Measurements from ENCODE around the gene SMG1.

DNA sequence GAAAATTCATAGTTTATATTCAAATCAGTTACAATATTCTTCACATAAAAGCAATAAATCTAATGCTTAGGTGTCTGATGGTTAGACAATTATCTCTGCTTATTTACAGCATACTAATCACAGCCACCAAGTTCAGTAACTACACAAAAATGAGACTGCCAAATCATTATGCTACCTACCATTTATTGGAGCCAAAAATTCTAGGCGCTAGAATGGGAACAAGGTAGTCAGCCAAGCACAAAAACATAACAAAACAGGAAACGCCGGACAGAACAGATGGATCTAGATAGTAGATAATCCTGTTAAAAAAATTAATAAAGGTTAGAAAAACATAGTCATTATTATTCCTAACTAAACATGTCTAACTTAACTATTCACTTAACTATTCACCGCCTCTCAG lies 128.5 kb downstream of the SMG1 start:
- TF ChIP-seq, protein P1, sequence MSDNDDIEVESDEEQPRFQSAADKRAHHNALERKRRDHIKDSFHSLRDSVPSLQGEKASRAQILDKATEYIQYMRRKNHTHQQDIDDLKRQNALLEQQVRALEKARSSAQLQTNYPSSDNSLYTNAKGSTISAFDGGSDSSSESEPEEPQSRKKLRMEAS (IDR thresholded peaks at IDR 0.05) = no peak
- TF ChIP-seq, protein P2, sequence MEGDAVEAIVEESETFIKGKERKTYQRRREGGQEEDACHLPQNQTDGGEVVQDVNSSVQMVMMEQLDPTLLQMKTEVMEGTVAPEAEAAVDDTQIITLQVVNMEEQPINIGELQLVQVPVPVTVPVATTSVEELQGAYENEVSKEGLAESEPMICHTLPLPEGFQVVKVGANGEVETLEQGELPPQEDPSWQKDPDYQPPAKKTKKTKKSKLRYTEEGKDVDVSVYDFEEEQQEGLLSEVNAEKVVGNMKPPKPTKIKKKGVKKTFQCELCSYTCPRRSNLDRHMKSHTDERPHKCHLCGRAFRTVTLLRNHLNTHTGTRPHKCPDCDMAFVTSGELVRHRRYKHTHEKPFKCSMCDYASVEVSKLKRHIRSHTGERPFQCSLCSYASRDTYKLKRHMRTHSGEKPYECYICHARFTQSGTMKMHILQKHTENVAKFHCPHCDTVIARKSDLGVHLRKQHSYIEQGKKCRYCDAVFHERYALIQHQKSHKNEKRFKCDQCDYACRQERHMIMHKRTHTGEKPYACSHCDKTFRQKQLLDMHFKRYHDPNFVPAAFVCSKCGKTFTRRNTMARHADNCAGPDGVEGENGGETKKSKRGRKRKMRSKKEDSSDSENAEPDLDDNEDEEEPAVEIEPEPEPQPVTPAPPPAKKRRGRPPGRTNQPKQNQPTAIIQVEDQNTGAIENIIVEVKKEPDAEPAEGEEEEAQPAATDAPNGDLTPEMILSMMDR (IDR thresholded peaks at IDR 0.05 in 2 of 3, conservative IDR thresholded peaks at IDR 0.05 in 1 of 3; ENCODE audit: borderline replicate concordance in 1 of 3, insufficient read depth in 1 of 3, low read depth in 2 of 3, low read length in 2 of 3) = no peak
- TF ChIP-seq EZH2phosphoT487 (IDR thresholded peaks at IDR 0.05; ENCODE audit: borderline replicate concordance) (no peak), CBX3 (IDR thresholded peaks at IDR 0.05; ENCODE audit: low read depth) (no peak), ZFX (IDR thresholded peaks at IDR 0.05) (no peak), EGR1 (IDR thresholded peaks at IDR 0.05; ENCODE audit: low read depth) (no peak), EZH2 (IDR thresholded peaks at IDR 0.05) (no peak)

All from HCT116 (cell line).